WTC11 (cell line): ENCODE results near the gene LRRC47. TPM values are rescaled to one million over a fixed set of nuclear protein-coding genes. Genes with fewer than 3 reads are reported as not detected.

Experiments used
- ATAC-seq: fragments of 200-7000 bp; cut with Tn5 transposase; 2 replicates; pipeline ENCODE4 v1.10.0; 2021; ENCODE audit warnings: mild to moderate bottlenecking, moderate library complexity
- CTCF ChIA-PET: fragments of 300-600 bp; sonication (Branson Sonifier 250); formaldehyde crosslinking; loops from one replicate; lab custom pipeline; 2021; ENCODE audit warnings: antibody characterized with exemption; lab: Charles Lee
- POLR2A ChIA-PET: fragments of 350-600 bp; sonication (Branson Sonifier 250); formaldehyde crosslinking; loops from one replicate; lab custom pipeline; 2021; ENCODE audit warnings: antibody characterized with exemption; lab: Charles Lee
- DNase-seq: peaks from one replicate; pipeline ENCODE4 v3.0.0; 2021; ENCODE audit warnings: low spot score
- H3K27ac Mint-ChIP-seq: 2 replicates; pipeline ENCODE4 v1.8.0; 2021; ENCODE audit warnings: mixed read lengths
- H3K27me3 Mint-ChIP-seq: 2 replicates; pipeline ENCODE4 v1.8.0; 2021; ENCODE audit warnings: low read depth, mild to moderate bottlenecking, moderate library complexity, mixed read lengths
- H3K36me3 Mint-ChIP-seq: 2 replicates; pipeline ENCODE4 v1.8.0; 2021; ENCODE audit warnings: mixed read lengths
- H3K4me1 Mint-ChIP-seq: 2 replicates; pipeline ENCODE4 v1.8.0; 2022; ENCODE audit warnings: mixed read lengths
- H3K4me3 Mint-ChIP-seq: 2 replicates; pipeline ENCODE4 v1.8.0; 2021; ENCODE audit warnings: mild to moderate bottlenecking, moderate library complexity, mixed read lengths
- H3K9me3 Mint-ChIP-seq: 2 replicates; pipeline ENCODE4 v1.8.0; 2021; ENCODE audit warnings: mixed read lengths
- ATF2 ChIP-seq: sonication (generic); formaldehyde crosslinking; IDR thresholded peaks from 2 replicates; pipeline ENCODE4 v1.8.1; 2022; ENCODE audit warnings: low read depth, missing genetic modification reagents, borderline replicate concordance
- ATF6 ChIP-seq: sonication (generic); formaldehyde crosslinking; IDR thresholded peaks from 2 replicates; pipeline ENCODE4 v1.8.1; 2023; ENCODE audit warnings: mild to moderate bottlenecking, missing genetic modification reagents
- CBFB ChIP-seq: sonication (generic); formaldehyde crosslinking; IDR thresholded peaks from 2 replicates; pipeline ENCODE4 v1.8.1; 2022; ENCODE audit warnings: mild to moderate bottlenecking, low read depth, missing genetic modification reagents
- CDX4 ChIP-seq: fragments of 250-450 bp; sonication (Bioruptor Pico); IDR thresholded peaks from 2 replicates; pipeline ENCODE4 v1.9.0; 2021; ENCODE audit warnings: moderate library complexity, mild to moderate bottlenecking, inconsistent platforms, borderline replicate concordance
- E2F1 ChIP-seq: sonication (generic); formaldehyde crosslinking; IDR thresholded peaks from 2 replicates; pipeline ENCODE4 v1.8.0; 2022; ENCODE audit warnings: mild to moderate bottlenecking, missing genetic modification reagents
- E2F5 ChIP-seq: sonication (generic); formaldehyde crosslinking; IDR thresholded peaks from 2 replicates; pipeline ENCODE4 v1.8.1; 2022; ENCODE audit warnings: mild to moderate bottlenecking, moderate library complexity, missing genetic modification reagents
- FOXJ3 ChIP-seq: sonication (generic); formaldehyde crosslinking; IDR thresholded peaks from 2 replicates; pipeline ENCODE4 v1.9.0; 2021; ENCODE audit warnings: missing genetic modification reagents, mild to moderate bottlenecking, borderline replicate concordance
- FOXP1 ChIP-seq: sonication (generic); formaldehyde crosslinking; IDR thresholded peaks from 2 replicates; pipeline ENCODE4 v1.8.0; 2022; ENCODE audit warnings: missing genetic modification reagents, mild to moderate bottlenecking, moderate library complexity, borderline replicate concordance
- IRF1 ChIP-seq: sonication (generic); formaldehyde crosslinking; IDR thresholded peaks from 2 replicates; pipeline ENCODE4 v1.8.0; 2023; ENCODE audit warnings: missing genetic modification reagents
- NFATC4 ChIP-seq: fragments of 250-450 bp; sonication (Bioruptor Pico); IDR thresholded peaks from 2 replicates; pipeline ENCODE4 v1.9.0; 2021; ENCODE audit warnings: mild to moderate bottlenecking
- NR1H2 ChIP-seq: sonication (generic); formaldehyde crosslinking; IDR thresholded peaks from 2 replicates; pipeline ENCODE4 v1.9.0; 2021; ENCODE audit warnings: mild to moderate bottlenecking, moderate library complexity, missing genetic modification reagents
- PRRX2 ChIP-seq: fragments of 250-450 bp; sonication (Bioruptor Pico); IDR thresholded peaks from 2 replicates; pipeline ENCODE4 v1.8.0; 2021; ENCODE audit warnings: mild to moderate bottlenecking
- SP1 ChIP-seq: sonication (generic); formaldehyde crosslinking; conservative IDR thresholded peaks from 2 replicates; pipeline ENCODE4 v1.8.1; 2022; ENCODE audit warnings: missing genetic modification reagents
- TCF7 ChIP-seq: sonication (generic); formaldehyde crosslinking; IDR thresholded peaks from 2 replicates; pipeline ENCODE4 v1.8.0; 2022; ENCODE audit warnings: mild to moderate bottlenecking, low read depth, missing genetic modification reagents, moderate library complexity
- ZBTB43 ChIP-seq: sonication (generic); formaldehyde crosslinking; IDR thresholded peaks from 2 replicates; pipeline ENCODE4 v1.8.1; 2023; ENCODE audit warnings: mild to moderate bottlenecking, missing genetic modification reagents
- total RNA-seq: library from RNA; stranded (reverse); gene quantifications from 3 replicates; pipeline ENCODE4 v1.2.3, GENCODE V29; 2021
- TF ChIP-seq, protein P1 (sequence below): sonication (generic); formaldehyde crosslinking; IDR thresholded peaks from 2 replicates; pipeline ENCODE4 v1.8.0; 2023; ENCODE audit warnings: missing genetic modification reagents, mild to moderate bottlenecking, borderline replicate concordance
- TF ChIP-seq, protein P2 (sequence below): sonication (generic); formaldehyde crosslinking; IDR thresholded peaks from 2 replicates; pipeline ENCODE4 v1.8.0; 2022; ENCODE audit warnings: mild to moderate bottlenecking, missing genetic modification reagents

LRRC47 gene
- total RNA-seq, 1 experiment from 2014 or later: 92.4 TPM

GRCh38 chr1:3746389-3746829 lies 49.9 kb downstream of the LRRC47 start (continued):
- TF ChIP-seq, protein P1, sequence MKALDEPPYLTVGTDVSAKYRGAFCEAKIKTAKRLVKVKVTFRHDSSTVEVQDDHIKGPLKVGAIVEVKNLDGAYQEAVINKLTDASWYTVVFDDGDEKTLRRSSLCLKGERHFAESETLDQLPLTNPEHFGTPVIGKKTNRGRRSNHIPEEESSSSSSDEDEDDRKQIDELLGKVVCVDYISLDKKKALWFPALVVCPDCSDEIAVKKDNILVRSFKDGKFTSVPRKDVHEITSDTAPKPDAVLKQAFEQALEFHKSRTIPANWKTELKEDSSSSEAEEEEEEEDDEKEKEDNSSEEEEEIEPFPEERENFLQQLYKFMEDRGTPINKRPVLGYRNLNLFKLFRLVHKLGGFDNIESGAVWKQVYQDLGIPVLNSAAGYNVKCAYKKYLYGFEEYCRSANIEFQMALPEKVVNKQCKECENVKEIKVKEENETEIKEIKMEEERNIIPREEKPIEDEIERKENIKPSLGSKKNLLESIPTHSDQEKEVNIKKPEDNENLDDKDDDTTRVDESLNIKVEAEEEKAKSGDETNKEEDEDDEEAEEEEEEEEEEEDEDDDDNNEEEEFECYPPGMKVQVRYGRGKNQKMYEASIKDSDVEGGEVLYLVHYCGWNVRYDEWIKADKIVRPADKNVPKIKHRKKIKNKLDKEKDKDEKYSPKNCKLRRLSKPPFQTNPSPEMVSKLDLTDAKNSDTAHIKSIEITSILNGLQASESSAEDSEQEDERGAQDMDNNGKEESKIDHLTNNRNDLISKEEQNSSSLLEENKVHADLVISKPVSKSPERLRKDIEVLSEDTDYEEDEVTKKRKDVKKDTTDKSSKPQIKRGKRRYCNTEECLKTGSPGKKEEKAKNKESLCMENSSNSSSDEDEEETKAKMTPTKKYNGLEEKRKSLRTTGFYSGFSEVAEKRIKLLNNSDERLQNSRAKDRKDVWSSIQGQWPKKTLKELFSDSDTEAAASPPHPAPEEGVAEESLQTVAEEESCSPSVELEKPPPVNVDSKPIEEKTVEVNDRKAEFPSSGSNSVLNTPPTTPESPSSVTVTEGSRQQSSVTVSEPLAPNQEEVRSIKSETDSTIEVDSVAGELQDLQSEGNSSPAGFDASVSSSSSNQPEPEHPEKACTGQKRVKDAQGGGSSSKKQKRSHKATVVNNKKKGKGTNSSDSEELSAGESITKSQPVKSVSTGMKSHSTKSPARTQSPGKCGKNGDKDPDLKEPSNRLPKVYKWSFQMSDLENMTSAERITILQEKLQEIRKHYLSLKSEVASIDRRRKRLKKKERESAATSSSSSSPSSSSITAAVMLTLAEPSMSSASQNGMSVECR: peak; percentile 70; the same call in 1 of the 2 replicates
- TF ChIP-seq, protein P2, sequence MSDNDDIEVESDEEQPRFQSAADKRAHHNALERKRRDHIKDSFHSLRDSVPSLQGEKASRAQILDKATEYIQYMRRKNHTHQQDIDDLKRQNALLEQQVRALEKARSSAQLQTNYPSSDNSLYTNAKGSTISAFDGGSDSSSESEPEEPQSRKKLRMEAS (CRISPR knock-in tag): peak; percentile 79
- TF ChIP-seq CDX4 (CRISPR knock-in tag) (no peak), E2F5 (CRISPR knock-in tag) (peak; percentile 18; the same call in 1 of the 2 replicates), E2F1 (CRISPR knock-in tag) (0 out of 2 replicates have a peak, but pooled peaks have one; percentile 8), SP1 (CRISPR knock-in tag) (0 out of 2 replicates have a peak, but pooled peaks have one; percentile 36)
- TF ChIP-seq, all 79 proteins: peak for 11

- Mint-ChIP-seq H3K9me3 (no peaks in the 10 kb centered on the region), H3K36me3 (peaks cover 26% of the 10 kb centered on the region), H3K27me3 (peaks cover 5% of the 10 kb centered on the region; the same call in 1 of the 2 replicates), H3K4me1 (peaks cover 30% of the 10 kb centered on the region), H3K4me3 (peak overlapping the region; percentile 96), H3K27ac (peak overlapping the region; percentile 97)
- TF ChIP-seq NFATC4 (CRISPR knock-in tag) (no peak), NR1H2 (CRISPR knock-in tag) (no peak), IRF1 (0 out of 2 replicates have a peak, but pooled peaks have one; percentile 45)
- DNase-seq: no peak
- POLR2A ChIA-PET: interaction anchor here (0.9 kb wide), 1 partner anchor 26 kb away, joined by 3 read pairs; no protein-coding TSS in a partner anchor
- ATAC-seq: no peak
- CTCF ChIA-PET: interaction anchor here (1.1 to 4.8 kb wide), 3 partner anchors 19 to 30 kb away, joined by 3 to 22 read pairs (median 6); no protein-coding TSS in a partner anchor
Measured at GRCh38 chr1:3745590-3746381, 50.5 kb downstream of the LRRC47 start.

GRCh38 chr1:3745071-3745470 lies 51.2 kb downstream of the LRRC47 start:
- ChIA-PET POLR2A (no interaction called here), CTCF (interaction anchor here (1.1 to 4.8 kb wide), 3 partner anchors 18 to 31 kb away, joined by 3 to 22 read pairs (median 6); no protein-coding TSS in a partner anchor)
- DNase-seq (no peak), ATAC-seq (no peak)
- peaks cover 30% of the 10 kb centered on the region for H3K4me1 Mint-ChIP-seq
- H3K36me3 Mint-ChIP-seq: peaks cover 27% of the 10 kb centered on the region
- peak overlapping the region; percentile 61 for H3K27ac Mint-ChIP-seq
- 0 out of 2 replicates have a peak, but pooled peaks cover under 1% of the 10 kb centered on the region for H3K27me3 Mint-ChIP-seq
- H3K4me3 Mint-ChIP-seq: peak overlapping the region; percentile 96
- no peaks in the 10 kb centered on the region for H3K9me3 Mint-ChIP-seq
- no peak for TF ChIP-seq PRRX2
- TF ChIP-seq FOXJ3 (CRISPR knock-in tag): no peak
- no peak for TF ChIP-seq NR1H2 (CRISPR knock-in tag)
- no peak for TF ChIP-seq CBFB (CRISPR knock-in tag)
- no peak for TF ChIP-seq ATF6 (CRISPR knock-in tag)
- TF ChIP-seq FOXP1: no peak
- TF ChIP-seq ZBTB43: no peak
- no peak for TF ChIP-seq ATF2 (CRISPR knock-in tag)
- no peak for TF ChIP-seq TCF7 (CRISPR knock-in tag)
